HepG2 (cell line): Measurements from ENCODE around the gene ADM5. TPM values are rescaled to one million over a fixed set of nuclear protein-coding genes. Genes with fewer than 3 reads are reported as not detected.

ENCODE experiments used
- ATAC-seq: fragments of 200-7000 bp; cut with Tn5 transposase; 3 replicates; pipeline ENCODE4 v1.9.1; 2020; ENCODE audit warnings: mild to moderate bottlenecking, moderate library complexity
- BruUV-seq: library from RNA; stranded (reverse); fragments of 400-500 nt; replicated peaks from 2 replicates; lab custom pipeline; 2021; lab: Mats Ljungman, UMichigan
- CTCF ChIA-PET: fragments of 300-600 bp; formaldehyde crosslinking; extraction: SDS; loops from one replicate; lab custom pipeline; 2021; ENCODE audit warnings: low total read pairs, inconsistent platforms, low intra/inter-chr PET ratio; lab: Yijun Ruan, JAX
- POLR2A ChIA-PET: fragments of 350-600 bp; sonication (Branson Sonifier 250); formaldehyde crosslinking; loops from one replicate; lab custom pipeline; 2020; ENCODE audit warnings: antibody characterized with exemption, inconsistent platforms; lab: Yijun Ruan, JAX
- DNase-seq: peaks from one replicate; pipeline ENCODE4 v3.0.0-alpha.2; 2015; ENCODE audit warnings: low spot score
- FAIRE-seq: peaks from 3 replicates; lab custom pipeline; 2011; peaks lifted over from hg19 to GRCh38; lab: Jason Lieb, UNC
- H2AFZ ChIP-seq: one replicate; pipeline ENCODE4 v1.6.1; 2011; ENCODE audit warnings: low read length, inconsistent platforms
- H3K27ac ChIP-seq: fragments of 300-600 bp; 3 replicates; pipeline ENCODE4 v1.8.0; 2011; ENCODE audit warnings: mixed run types, mild to moderate bottlenecking, mixed read lengths, low read length, inconsistent platforms; ENCODE audit not compliant: insufficient read depth; ENCODE audit errors: extremely low read length
- H3K27me3 ChIP-seq, 2 experiments: fragments of 200-600 bp in 1 of 2; 2 replicates in 1 of 2; 3 replicates in 1 of 2; pipeline versions ENCODE4 v1.6.0 to v1.8.0; 2011; ENCODE audit warnings: low read length in 2 of 2, mild to moderate bottlenecking in 2 of 2, moderate library complexity in 2 of 2, inconsistent platforms in 1 of 2; ENCODE audit not compliant: insufficient read depth in 2 of 2, control insufficient read depth in 1 of 2
- H3K36me3 ChIP-seq, 2 experiments: fragments of 200-600 bp in 1 of 2; replicated peaks in 1 of 2; 2 replicates in 1 of 2; 3 replicates in 1 of 2; pipeline versions ENCODE4 v1.5.1 to v1.8.0; 2011; ENCODE audit warnings: low read length in 2 of 2, inconsistent platforms in 1 of 2; ENCODE audit not compliant: insufficient read depth in 2 of 2, control insufficient read depth in 1 of 2
- H3K4me1 ChIP-seq: 2 replicates; pipeline ENCODE4 v1.5.1; 2012; ENCODE audit warnings: low read length, inconsistent platforms; ENCODE audit not compliant: insufficient read depth
- H3K4me2 ChIP-seq: 2 replicates; pipeline ENCODE4 v1.6.0; 2011; ENCODE audit warnings: low read depth, low read length, inconsistent platforms
- H3K4me3 ChIP-seq, 3 experiments: fragments of 200-600 bp in 1 of 3; sonication (generic), shearing (Covaris generic) in 1 of 3; replicated peaks in 1 of 3; 2 replicates each; pipeline ENCODE4 v1.5.1; 2011 to 2016; ENCODE audit warnings: low read length in 3 of 3, inconsistent platforms in 2 of 3, low read depth in 2 of 3, mild to moderate bottlenecking in 2 of 3, control low read depth in 1 of 3, mixed read lengths in 1 of 3; ENCODE audit not compliant: insufficient read depth in 1 of 3
- H3K79me2 ChIP-seq: one replicate; pipeline ENCODE4 v1.6.1; 2011; ENCODE audit warnings: low read length, inconsistent platforms; ENCODE audit not compliant: insufficient read depth
- H3K9ac ChIP-seq: 2 replicates; pipeline ENCODE4 v1.6.0; 2011; ENCODE audit warnings: mild to moderate bottlenecking, low read depth, low read length, inconsistent platforms; ENCODE audit not compliant: insufficient read depth
- H3K9me3 ChIP-seq: 2 replicates; pipeline ENCODE4 v1.5.1; 2012; ENCODE audit warnings: mild to moderate bottlenecking, low read length
- H4K20me1 ChIP-seq: 2 replicates; pipeline ENCODE4 v1.6.0; 2011; ENCODE audit warnings: inconsistent platforms, mild to moderate bottlenecking, low read length, moderate library complexity; ENCODE audit not compliant: insufficient read depth
- BRD4 ChIP-seq: sonication (generic); formaldehyde crosslinking; IDR thresholded peaks from 2 replicates; pipeline ENCODE4 v1.4.0; 2020; ENCODE audit warnings: missing genetic modification reagents
- ZBTB44 ChIP-seq: sonication (generic); formaldehyde crosslinking; IDR thresholded peaks from 2 replicates; pipeline ENCODE4 v1.4.0; 2020; ENCODE audit warnings: missing genetic modification reagents
- ZNF282 ChIP-seq: fragments of 450-650 bp; IDR thresholded peaks from 2 replicates; pipeline ENCODE4 v1.6.1; 2018; ENCODE audit not compliant: partially characterized antibody
- ZNF83 ChIP-seq: sonication (generic); formaldehyde crosslinking; IDR thresholded peaks from 2 replicates; pipeline ENCODE4 v1.4.0; 2020; ENCODE audit warnings: missing genetic modification reagents, mild to moderate bottlenecking, borderline replicate concordance
- ZXDC ChIP-seq: sonication (generic); formaldehyde crosslinking; IDR thresholded peaks from 2 replicates; pipeline ENCODE4 v1.5.0; 2020; ENCODE audit warnings: mild to moderate bottlenecking, missing genetic modification reagents
- WGBS: methylation state at CpG from one replicate; pipeline ENCODE4 v1.1.6; 2017; ENCODE audit warnings: low lambda C conversion rate; 5-methylcytosine and 5-hydroxymethylcytosine counted together
- in situ Hi-C: cut with HindIII; loops from 2 replicates; pipeline ENCODE4 v1.10.0; 2017; ENCODE audit warnings: low pct_unique_long_range_greater_than_20kb; ENCODE audit not compliant: extremely low pct_ligation_motif_present
- intact Hi-C: fragments of 100-400 bp; cut with micrococcal nuclease; formaldehyde crosslinking; loops from one replicate; pipeline ENCODE4 v1.10.0; 2022; ENCODE audit not compliant: unreplicated experiment
- polyA plus RNA-seq, 8 experiments: library from polyadenylated mRNA; depleted of rRNA in 3 of 8; stranded (reverse) in 7 of 8; unstranded in 1 of 8; fragments of >200 nt; fragmentation: Illumina TruSeq in 4 of 8; extraction: Trizol in 4 of 8; gene quantifications; 2 replicates each; pipeline versions ENCODE4 v1.2.1 to v1.2.3, GENCODE V29; 2011 to 2016; ENCODE audit warnings: low read depth in 4 of 8, missing spikeins in 1 of 8, mixed read lengths in 1 of 8; ENCODE audit not compliant: insufficient read depth in 1 of 8
- total RNA-seq, 5 experiments: library from RNA; depleted of rRNA; stranded (reverse); fragments of >200 nt; fragmentation: Illumina TruSeq; extraction: Trizol; gene quantifications; 2 replicates each; pipeline ENCODE4 v1.2.3, GENCODE V29; 2016; ENCODE audit warnings: low read depth in 1 of 5

Gene ADM5
- total and polyA plus RNA-seq, 2 of the 13 experiments (the other 11 are each of a cell fraction or from before 2014, with no cell fraction given): 2.7 to 4.1 TPM

- FAIRE-seq (no peak), ATAC-seq (no peak), DNase-seq (no peak)
- H3K36me3 ChIP-seq: peaks cover 13 to 40% of the 10 kb centered on the region in 2 experiments
- intact Hi-C loops (loop anchor here (5.0 kb wide), 1 partner anchor 38 kb away; the partner anchor contains the start of genes RRAS and SCAF1), in situ Hi-C loops (loop anchor here (10.0 kb wide), 1 partner anchor 85 kb away; the partner anchor contains the start of gene PRR12)
- CTCF ChIA-PET: interaction anchor here (0.9 to 1.5 kb wide), 2 partner anchors 8 to 109 kb away, joined by 3 to 5 read pairs; no protein-coding TSS in a partner anchor
- WGBS: 90% methylated on average over 10 of the region's 10 CpGs
- no peaks in the 10 kb centered on the region for H3K9me3 ChIP-seq
- no TSS peak for BruUV-seq
- peaks cover 42% of the 10 kb centered on the region for H3K79me2 ChIP-seq
- no peak overlapping the region for H3K9ac ChIP-seq
- peaks cover 37% of the 10 kb centered on the region for H4K20me1 ChIP-seq
- H3K4me2 ChIP-seq: peak overlapping the region; percentile 34
- no peak overlapping the region for H3K4me3 ChIP-seq
- no peak overlapping the region for H2AFZ ChIP-seq
- H3K27me3 ChIP-seq: no peaks in the 10 kb centered on the region
- TF ChIP-seq ZBTB44 (CRISPR knock-in tag) (no peak), ZNF282 (no peak), BRD4 (CRISPR knock-in tag) (no peak), ZXDC (no peak), ZNF83 (CRISPR knock-in tag) (no peak)
- TF ChIP-seq, all 625 proteins: peak for 0
- Histone ChIP-seq H3K27ac (peak overlapping the region; percentile 49), H3K4me1 (peaks cover 39% of the 10 kb centered on the region)
- POLR2A ChIA-PET: no interaction called here
Measured at GRCh38 chr19:49679771-49680413, 9.5 kb upstream of the ADM5 start.
